Hepatocyte (in vitro differentiated cells): Measurements from ENCODE around the gene CELSR1. TPM values are rescaled to one million over a fixed set of nuclear protein-coding genes. Genes with fewer than 3 reads are reported as not detected.

Experiments
- DNase-seq: peaks from one replicate; pipeline ENCODE4 v3.0.0-alpha.2; 2016; ENCODE audit warnings: low spot score
- H2AFZ ChIP-seq: fragments of 200-600 bp; sonication (generic); 2 replicates; pipeline ENCODE4 v1.6.0; 2016; ENCODE audit warnings: antibody characterized with exemption, mild to moderate bottlenecking
- H3K27ac ChIP-seq: fragments of 200-600 bp; sonication (generic); 2 replicates; pipeline ENCODE4 v1.5.1; 2016; ENCODE audit warnings: mild to moderate bottlenecking
- H3K27me3 ChIP-seq: fragments of 200-600 bp; sonication (generic); 2 replicates; pipeline ENCODE4 v1.6.1; 2016
- H3K36me3 ChIP-seq: fragments of 200-600 bp; sonication (generic); replicated peaks from 2 replicates; pipeline ENCODE4 v1.5.1; 2016; ENCODE audit warnings: low read depth; ENCODE audit not compliant: insufficient read depth
- H3K4me1 ChIP-seq: fragments of 200-600 bp; sonication (generic); 2 replicates; pipeline ENCODE4 v1.5.1; 2016; ENCODE audit warnings: mild to moderate bottlenecking, moderate library complexity; ENCODE audit not compliant: insufficient read depth
- H3K4me2 ChIP-seq: fragments of 200-600 bp; sonication (generic); 2 replicates; pipeline ENCODE4 v1.6.0; 2016
- H3K4me3 ChIP-seq: fragments of 200-600 bp; sonication (generic); 2 replicates; pipeline ENCODE4 v1.5.1; 2016; ENCODE audit warnings: mild to moderate bottlenecking
- H3K79me2 ChIP-seq: fragments of 200-600 bp; sonication (generic); 2 replicates; pipeline ENCODE4 v1.6.0; 2017; ENCODE audit warnings: mild to moderate bottlenecking
- H3K9me2 ChIP-seq: fragments of 200-600 bp; sonication (generic); replicated peaks from 2 replicates; pipeline ENCODE4 v1.6.0; 2017; ENCODE audit warnings: mild to moderate bottlenecking; ENCODE audit not compliant: insufficient read depth
- H3K9me3 ChIP-seq: fragments of 200-600 bp; sonication (generic); 2 replicates; pipeline ENCODE4 v1.5.1; 2016; ENCODE audit warnings: low read depth, mild to moderate bottlenecking
- H4K20me1 ChIP-seq: fragments of 200-600 bp; sonication (generic); 2 replicates; pipeline ENCODE4 v1.6.0; 2016; ENCODE audit warnings: mild to moderate bottlenecking; ENCODE audit not compliant: insufficient read depth, poor library complexity, severe bottlenecking
- CTCF ChIP-seq: fragments of 200-600 bp; sonication (generic); IDR thresholded peaks from 2 replicates; pipeline ENCODE4 v1.5.1; 2016; ENCODE audit warnings: antibody characterized with exemption, mild to moderate bottlenecking; ENCODE audit not compliant: poor library complexity
- EZH2 ChIP-seq: fragments of 200-600 bp; sonication (generic); IDR thresholded peaks from 2 replicates; pipeline ENCODE4 v1.6.1; 2016; ENCODE audit warnings: antibody characterized with exemption, mild to moderate bottlenecking, borderline replicate concordance
- EZH2phosphoT487 ChIP-seq: fragments of 200-600 bp; sonication (generic); IDR thresholded peaks from one replicate; pipeline ENCODE4 v1.6.1; 2018; ENCODE audit warnings: antibody characterized with exemption, mild to moderate bottlenecking, low read depth, moderate library complexity; ENCODE audit not compliant: unreplicated experiment, severe bottlenecking
- WGBS: methylation state at CpG from one replicate; pipeline ENCODE4 v1.1.6; 2016; ENCODE audit warnings: low lambda C conversion rate; ENCODE audit errors: missing lambda C conversion rate; 5-methylcytosine and 5-hydroxymethylcytosine counted together
- polyA plus RNA-seq: library from polyadenylated mRNA; unstranded; fragments of >200 nt; fragmentation: Nextera tagmentation; extraction: Ambion mirVana; gene quantifications from 2 replicates; pipeline ENCODE4 v1.2.1, GENCODE V29; 2016
- total RNA-seq: library from RNA; depleted of rRNA; stranded (reverse); fragments of >200 nt; gene quantifications from 2 replicates; pipeline ENCODE4 v1.2.3, GENCODE V29; 2014

Gene CELSR1
- total and polyA plus RNA-seq, 2 experiments from 2014 or later: 3.0 to 8.7 TPM

GRCh38 chr22:46556775-46557174 is 19.4 kb upstream of the CELSR1 start:
- H2AFZ ChIP-seq: no peak overlapping the region
- H3K9me3 ChIP-seq: no peaks in the 10 kb centered on the region
- H3K4me2 ChIP-seq: no peak overlapping the region
- no peaks in the 10 kb centered on the region for H3K9me2 ChIP-seq
- no peaks in the 10 kb centered on the region for H3K36me3 ChIP-seq
- H3K27ac ChIP-seq: no peak overlapping the region
- TF ChIP-seq CTCF: no peak
- no peak for TF ChIP-seq EZH2phosphoT487
- no peak for TF ChIP-seq EZH2
- no peak overlapping the region for H3K4me3 ChIP-seq
- no peaks in the 10 kb centered on the region for H3K4me1 ChIP-seq
- H3K27me3 ChIP-seq: no peaks in the 10 kb centered on the region
- H3K79me2 ChIP-seq: no peaks in the 10 kb centered on the region
- H4K20me1 ChIP-seq: no peaks in the 10 kb centered on the region
- no peak for DNase-seq
- WGBS: 95% methylated on average over 3 of the region's 3 CpGs

- Histone ChIP-seq H2AFZ (no peak overlapping the region), H4K20me1 (no peaks in the 10 kb centered on the region), H3K36me3 (no peaks in the 10 kb centered on the region), H3K79me2 (no peaks in the 10 kb centered on the region), H3K27ac (no peak overlapping the region), H3K9me3 (no peaks in the 10 kb centered on the region), H3K4me2 (no peak overlapping the region), H3K9me2 (no peaks in the 10 kb centered on the region), H3K4me1 (peaks cover 11% of the 10 kb centered on the region), H3K27me3 (no peaks in the 10 kb centered on the region), H3K4me3 (no peak overlapping the region)
- TF ChIP-seq EZH2phosphoT487 (no peak), EZH2 (no peak), CTCF (no peak)
- DNase-seq: no peak
- 98% methylated on average over 4 of the region's 4 CpGs for WGBS
Observed at GRCh38 chr22:46553189-46553588, 15.8 kb upstream of the CELSR1 start.

- H2AFZ ChIP-seq: no peak overlapping the region
- no peak overlapping the region for H3K4me3 ChIP-seq
- 89% methylated on average over 12 of the region's 12 CpGs for WGBS
Observed at GRCh38 chr22:46551996-46552395, 14.6 kb upstream of the CELSR1 start.

More at GRCh38 chr22:46551996-46552395, 14.6 kb upstream of the CELSR1 start:
- Histone ChIP-seq H3K27ac (no peak overlapping the region), H3K27me3 (no peaks in the 10 kb centered on the region), H3K36me3 (no peaks in the 10 kb centered on the region), H3K79me2 (no peaks in the 10 kb centered on the region), H3K4me2 (no peak overlapping the region), H3K9me2 (no peaks in the 10 kb centered on the region), H3K9me3 (no peaks in the 10 kb centered on the region), H3K4me1 (peaks cover 23% of the 10 kb centered on the region), H4K20me1 (no peaks in the 10 kb centered on the region)
- DNase-seq: no peak
- TF ChIP-seq EZH2: no peak
- no peak for TF ChIP-seq CTCF
- no peak for TF ChIP-seq EZH2phosphoT487
